SK-N-SH (cell line): ENCODE data around the gene CYP27C1.

Experiments used
- RAD21 ChIP-seq: IDR thresholded peaks from 2 replicates; pipeline ENCODE4 v1.6.1; 2012; ENCODE audit warnings: mild to moderate bottlenecking, low read length
- RFX5 ChIP-seq: IDR thresholded peaks from 2 replicates; pipeline ENCODE4 v1.6.1; 2012; ENCODE audit warnings: mild to moderate bottlenecking, improper control_type of control experiment, low read length
- YY1 ChIP-seq: IDR thresholded peaks from 2 replicates; pipeline ENCODE4 v1.4.0; 2012; ENCODE audit warnings: low read depth, mild to moderate bottlenecking
- TF ChIP-seq, protein P1 (sequence below): fragments of 200-600 bp; sonication (generic); IDR thresholded peaks from 2 replicates; pipeline ENCODE4 v1.6.1; 2017; ENCODE audit warnings: antibody characterized with exemption, mild to moderate bottlenecking, moderate library complexity
- TF ChIP-seq, protein P2 (sequence below): fragments of 150-350 bp; IDR thresholded peaks from 2 replicates; pipeline ENCODE4 v1.6.1; 2017; ENCODE audit warnings: antibody characterized with exemption, low read length, low read depth, borderline replicate concordance
- TF ChIP-seq, protein P3 (sequence below): IDR thresholded peaks from 2 replicates; pipeline ENCODE4 v1.6.1; 2012; ENCODE audit warnings: mild to moderate bottlenecking, low read depth, low read length, moderate library complexity
- TF ChIP-seq, protein P4 (sequence below): IDR thresholded peaks from 2 replicates; pipeline ENCODE4 v1.4.0; 2012; ENCODE audit warnings: low read depth

DNA sequence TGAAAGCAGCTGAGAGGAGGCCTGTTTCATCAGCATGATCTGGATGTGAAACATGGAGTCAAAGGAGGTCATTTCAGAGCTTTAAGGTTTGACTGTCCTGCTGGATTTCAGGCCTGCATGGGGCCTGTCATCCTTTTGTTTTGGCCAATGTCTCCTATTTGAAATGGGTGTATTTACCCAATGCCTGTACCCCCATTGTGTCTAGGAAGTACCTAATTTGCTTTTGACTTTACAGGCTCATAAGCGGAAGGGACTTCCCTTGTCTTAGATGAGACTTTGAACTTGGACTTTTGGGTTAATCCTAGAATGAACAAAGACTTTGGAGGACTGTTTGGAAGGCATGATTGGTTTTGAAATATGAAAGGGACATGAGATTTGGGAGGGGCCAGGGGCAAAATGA is 19.3 kb upstream of the CYP27C1 start:
- TF ChIP-seq, protein P1, sequence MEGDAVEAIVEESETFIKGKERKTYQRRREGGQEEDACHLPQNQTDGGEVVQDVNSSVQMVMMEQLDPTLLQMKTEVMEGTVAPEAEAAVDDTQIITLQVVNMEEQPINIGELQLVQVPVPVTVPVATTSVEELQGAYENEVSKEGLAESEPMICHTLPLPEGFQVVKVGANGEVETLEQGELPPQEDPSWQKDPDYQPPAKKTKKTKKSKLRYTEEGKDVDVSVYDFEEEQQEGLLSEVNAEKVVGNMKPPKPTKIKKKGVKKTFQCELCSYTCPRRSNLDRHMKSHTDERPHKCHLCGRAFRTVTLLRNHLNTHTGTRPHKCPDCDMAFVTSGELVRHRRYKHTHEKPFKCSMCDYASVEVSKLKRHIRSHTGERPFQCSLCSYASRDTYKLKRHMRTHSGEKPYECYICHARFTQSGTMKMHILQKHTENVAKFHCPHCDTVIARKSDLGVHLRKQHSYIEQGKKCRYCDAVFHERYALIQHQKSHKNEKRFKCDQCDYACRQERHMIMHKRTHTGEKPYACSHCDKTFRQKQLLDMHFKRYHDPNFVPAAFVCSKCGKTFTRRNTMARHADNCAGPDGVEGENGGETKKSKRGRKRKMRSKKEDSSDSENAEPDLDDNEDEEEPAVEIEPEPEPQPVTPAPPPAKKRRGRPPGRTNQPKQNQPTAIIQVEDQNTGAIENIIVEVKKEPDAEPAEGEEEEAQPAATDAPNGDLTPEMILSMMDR, result no peak
- no peak for TF ChIP-seq YY1
- TF ChIP-seq, protein P2, sequence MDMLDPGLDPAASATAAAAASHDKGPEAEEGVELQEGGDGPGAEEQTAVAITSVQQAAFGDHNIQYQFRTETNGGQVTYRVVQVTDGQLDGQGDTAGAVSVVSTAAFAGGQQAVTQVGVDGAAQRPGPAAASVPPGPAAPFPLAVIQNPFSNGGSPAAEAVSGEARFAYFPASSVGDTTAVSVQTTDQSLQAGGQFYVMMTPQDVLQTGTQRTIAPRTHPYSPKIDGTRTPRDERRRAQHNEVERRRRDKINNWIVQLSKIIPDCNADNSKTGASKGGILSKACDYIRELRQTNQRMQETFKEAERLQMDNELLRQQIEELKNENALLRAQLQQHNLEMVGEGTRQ, result no peak
- TF ChIP-seq, protein P3, sequence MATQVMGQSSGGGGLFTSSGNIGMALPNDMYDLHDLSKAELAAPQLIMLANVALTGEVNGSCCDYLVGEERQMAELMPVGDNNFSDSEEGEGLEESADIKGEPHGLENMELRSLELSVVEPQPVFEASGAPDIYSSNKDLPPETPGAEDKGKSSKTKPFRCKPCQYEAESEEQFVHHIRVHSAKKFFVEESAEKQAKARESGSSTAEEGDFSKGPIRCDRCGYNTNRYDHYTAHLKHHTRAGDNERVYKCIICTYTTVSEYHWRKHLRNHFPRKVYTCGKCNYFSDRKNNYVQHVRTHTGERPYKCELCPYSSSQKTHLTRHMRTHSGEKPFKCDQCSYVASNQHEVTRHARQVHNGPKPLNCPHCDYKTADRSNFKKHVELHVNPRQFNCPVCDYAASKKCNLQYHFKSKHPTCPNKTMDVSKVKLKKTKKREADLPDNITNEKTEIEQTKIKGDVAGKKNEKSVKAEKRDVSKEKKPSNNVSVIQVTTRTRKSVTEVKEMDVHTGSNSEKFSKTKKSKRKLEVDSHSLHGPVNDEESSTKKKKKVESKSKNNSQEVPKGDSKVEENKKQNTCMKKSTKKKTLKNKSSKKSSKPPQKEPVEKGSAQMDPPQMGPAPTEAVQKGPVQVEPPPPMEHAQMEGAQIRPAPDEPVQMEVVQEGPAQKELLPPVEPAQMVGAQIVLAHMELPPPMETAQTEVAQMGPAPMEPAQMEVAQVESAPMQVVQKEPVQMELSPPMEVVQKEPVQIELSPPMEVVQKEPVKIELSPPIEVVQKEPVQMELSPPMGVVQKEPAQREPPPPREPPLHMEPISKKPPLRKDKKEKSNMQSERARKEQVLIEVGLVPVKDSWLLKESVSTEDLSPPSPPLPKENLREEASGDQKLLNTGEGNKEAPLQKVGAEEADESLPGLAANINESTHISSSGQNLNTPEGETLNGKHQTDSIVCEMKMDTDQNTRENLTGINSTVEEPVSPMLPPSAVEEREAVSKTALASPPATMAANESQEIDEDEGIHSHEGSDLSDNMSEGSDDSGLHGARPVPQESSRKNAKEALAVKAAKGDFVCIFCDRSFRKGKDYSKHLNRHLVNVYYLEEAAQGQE, result no peak
- TF ChIP-seq RFX5, result no peak
- no peak for TF ChIP-seq RAD21
- TF ChIP-seq, protein P4, sequence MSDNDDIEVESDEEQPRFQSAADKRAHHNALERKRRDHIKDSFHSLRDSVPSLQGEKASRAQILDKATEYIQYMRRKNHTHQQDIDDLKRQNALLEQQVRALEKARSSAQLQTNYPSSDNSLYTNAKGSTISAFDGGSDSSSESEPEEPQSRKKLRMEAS, result no peak
